ENCODE measurements around the gene GRIN2A. TPM values are rescaled to one million over a fixed set of nuclear protein-coding genes. Genes with fewer than 3 reads are reported as not detected.

Gene GRIN2A
- total RNA-seq, 4 donors from 2014 or later: 0.19 to 0.56 (median 0.35) TPM

- intact Hi-C loops (cut with DNase I): no loop called here
- TF ChIP-seq, protein P1, sequence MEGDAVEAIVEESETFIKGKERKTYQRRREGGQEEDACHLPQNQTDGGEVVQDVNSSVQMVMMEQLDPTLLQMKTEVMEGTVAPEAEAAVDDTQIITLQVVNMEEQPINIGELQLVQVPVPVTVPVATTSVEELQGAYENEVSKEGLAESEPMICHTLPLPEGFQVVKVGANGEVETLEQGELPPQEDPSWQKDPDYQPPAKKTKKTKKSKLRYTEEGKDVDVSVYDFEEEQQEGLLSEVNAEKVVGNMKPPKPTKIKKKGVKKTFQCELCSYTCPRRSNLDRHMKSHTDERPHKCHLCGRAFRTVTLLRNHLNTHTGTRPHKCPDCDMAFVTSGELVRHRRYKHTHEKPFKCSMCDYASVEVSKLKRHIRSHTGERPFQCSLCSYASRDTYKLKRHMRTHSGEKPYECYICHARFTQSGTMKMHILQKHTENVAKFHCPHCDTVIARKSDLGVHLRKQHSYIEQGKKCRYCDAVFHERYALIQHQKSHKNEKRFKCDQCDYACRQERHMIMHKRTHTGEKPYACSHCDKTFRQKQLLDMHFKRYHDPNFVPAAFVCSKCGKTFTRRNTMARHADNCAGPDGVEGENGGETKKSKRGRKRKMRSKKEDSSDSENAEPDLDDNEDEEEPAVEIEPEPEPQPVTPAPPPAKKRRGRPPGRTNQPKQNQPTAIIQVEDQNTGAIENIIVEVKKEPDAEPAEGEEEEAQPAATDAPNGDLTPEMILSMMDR (IDR thresholded peaks at IDR 0.05): no peak
- TF ChIP-seq POLR2A (IDR thresholded peaks at IDR 0.05): no peak
- DNase-seq: no peak
- H3K36me3 ChIP-seq: no peaks in the 10 kb centered on the region
- no peak overlapping the region for H3K27ac ChIP-seq
- H3K27me3 ChIP-seq: no peaks in the 10 kb centered on the region
- no peaks in the 10 kb centered on the region for H3K4me1 ChIP-seq
- no peak overlapping the region for H3K4me3 ChIP-seq
- no peaks in the 10 kb centered on the region for H3K9me3 ChIP-seq
- WGBS, 2 donors: 74 to 77% methylated on average over 6 of the region's 6 CpGs
Observed at GRCh38 chr16:9793623-9794022, 388.6 kb downstream of the GRIN2A start.

GRCh38 chr16:9791556-9791955 lies 390.7 kb downstream of the GRIN2A start:
- H3K27me3 ChIP-seq: no peaks in the 10 kb centered on the region
- no peaks in the 10 kb centered on the region for H3K36me3 ChIP-seq
- H3K27ac ChIP-seq: no peak overlapping the region
- no peak overlapping the region for H3K4me3 ChIP-seq
- DNase-seq: no peak
- TF ChIP-seq, protein P1 (IDR thresholded peaks at IDR 0.05): no peak
- no peak for TF ChIP-seq POLR2A (IDR thresholded peaks at IDR 0.05)
- intact Hi-C loops (cut with DNase I): no loop called here
- 74 to 75% methylated on average over 3 to 4 of the region's 4 CpGs for WGBS, 2 donors
- no peaks in the 10 kb centered on the region for H3K9me3 ChIP-seq
- no peaks in the 10 kb centered on the region for H3K4me1 ChIP-seq

- TF ChIP-seq, protein P1 (IDR thresholded peaks at IDR 0.05): no peak
- no peak for TF ChIP-seq POLR2A (IDR thresholded peaks at IDR 0.05)
- no peak overlapping the region for H3K4me3 ChIP-seq
- no peaks in the 10 kb centered on the region for H3K27me3 ChIP-seq
- DNase-seq: no peak
- no peaks in the 10 kb centered on the region for H3K9me3 ChIP-seq
- 71 to 100% methylated on average over 2 of the region's 2 CpGs for WGBS, 2 donors
- no peaks in the 10 kb centered on the region for H3K36me3 ChIP-seq
- no peaks in the 10 kb centered on the region for H3K4me1 ChIP-seq
- no peak overlapping the region for H3K27ac ChIP-seq
- intact Hi-C loops (cut with DNase I): no loop called here
Observed at GRCh38 chr16:9790199-9790598, 392.0 kb downstream of the GRIN2A start.

GRCh38 chr16:9787717-9788116 lies 394.5 kb downstream of the GRIN2A start:
- Histone ChIP-seq H3K4me1 (no peaks in the 10 kb centered on the region), H3K4me3 (no peak overlapping the region), H3K27me3 (no peaks in the 10 kb centered on the region), H3K9me3 (no peaks in the 10 kb centered on the region), H3K36me3 (no peaks in the 10 kb centered on the region), H3K27ac (no peak overlapping the region)
- TF ChIP-seq, protein P1 (IDR thresholded peaks at IDR 0.05): no peak
- no peak for TF ChIP-seq POLR2A (IDR thresholded peaks at IDR 0.05)
- 34 to 49% methylated on average over 3 to 5 of the region's 5 CpGs for WGBS, 2 donors
- intact Hi-C loops (cut with DNase I): no loop called here
- DNase-seq: no peak

- H3K27ac ChIP-seq: no peak overlapping the region
- H3K4me1 ChIP-seq: no peaks in the 10 kb centered on the region
- no peak overlapping the region for H3K4me3 ChIP-seq
- WGBS, 2 donors: 63 to 65% methylated on average over 4 of the region's 4 CpGs
- H3K27me3 ChIP-seq: no peaks in the 10 kb centered on the region
- H3K36me3 ChIP-seq: no peaks in the 10 kb centered on the region
- TF ChIP-seq POLR2A (IDR thresholded peaks at IDR 0.05): no peak
- TF ChIP-seq, protein P1 (IDR thresholded peaks at IDR 0.05): no peak
- intact Hi-C loops (cut with DNase I): no loop called here
- no peak for DNase-seq
- no peaks in the 10 kb centered on the region for H3K9me3 ChIP-seq
Observed at GRCh38 chr16:9780831-9781230, 401.4 kb downstream of the GRIN2A start.
